IMR-90 (cell line): ENCODE results near the gene PROSER2. TPM values are rescaled to one million over a fixed set of nuclear protein-coding genes. Genes with fewer than 3 reads are reported as not detected.

ENCODE experiments used
- ATAC-seq: fragments of 200-7000 bp; cut with Tn5 transposase; 2 replicates; pipeline ENCODE4 v1.9.1; 2020; ENCODE audit warnings: low read depth, mild to moderate bottlenecking, moderate library complexity
- BruUV-seq: library from RNA; stranded (reverse); fragments of 400-500 nt; replicated peaks from 2 replicates; lab custom pipeline; 2021; lab: Mats Ljungman, UMichigan
- CTCF ChIA-PET: fragments of 300-600 bp; formaldehyde crosslinking; extraction: SDS; loops from one replicate; lab custom pipeline; 2021; ENCODE audit warnings: antibody characterized with exemption; lab: Yijun Ruan, JAX
- POLR2A ChIA-PET: fragments of 300-600 bp; sonication (Branson Sonifier 250); formaldehyde crosslinking; loops from one replicate; lab custom pipeline; 2022; ENCODE audit warnings: antibody characterized with exemption; ENCODE audit not compliant: unreplicated experiment; lab: Charles Lee
- DNase-seq: peaks from one replicate; pipeline ENCODE4 v3.0.0; 2013
- H2AFZ ChIP-seq: replicated peaks from 2 replicates; pipeline ENCODE3; 2013; ENCODE audit warnings: low read length, mild to moderate bottlenecking; ENCODE audit not compliant: poor library complexity
- H2AK5ac ChIP-seq: 2 replicates; pipeline ENCODE4 v1.6.1; 2013; ENCODE audit warnings: low read depth, low read length, inconsistent platforms
- H2AK9ac ChIP-seq: replicated peaks from 2 replicates; pipeline ENCODE3; 2013; ENCODE audit warnings: mild to moderate bottlenecking, low read depth, low read length, moderate library complexity; ENCODE audit not compliant: poor library complexity
- H2BK120ac ChIP-seq: 2 replicates; pipeline ENCODE4 v1.6.1; 2013; ENCODE audit warnings: low read depth, low read length, inconsistent platforms
- H2BK15ac ChIP-seq: 3 replicates; pipeline ENCODE4 v1.6.1; 2013; ENCODE audit warnings: low read depth, low read length, inconsistent platforms
- H2BK20ac ChIP-seq: 2 replicates; pipeline ENCODE4 v1.6.1; 2013; ENCODE audit warnings: low read depth, mild to moderate bottlenecking, inconsistent platforms, low read length, moderate library complexity
- H2BK5ac ChIP-seq: 2 replicates; pipeline ENCODE4 v1.6.1; 2013; ENCODE audit warnings: mild to moderate bottlenecking, low read depth, low read length, inconsistent platforms; ENCODE audit not compliant: poor library complexity, severe bottlenecking
- H3K14ac ChIP-seq: replicated peaks from 2 replicates; pipeline ENCODE4 v1.6.1; 2013; ENCODE audit warnings: low read depth, low read length, inconsistent platforms
- H3K18ac ChIP-seq: 2 replicates; pipeline ENCODE4 v1.6.1; 2013; ENCODE audit warnings: low read depth, low read length, control low read depth
- H3K23ac ChIP-seq: 2 replicates; pipeline ENCODE4 v1.6.1; 2013; ENCODE audit warnings: low read depth, low read length, inconsistent platforms
- H3K27ac ChIP-seq: 2 replicates; pipeline ENCODE4 v1.5.1; 2013; ENCODE audit warnings: mild to moderate bottlenecking, control low read depth, low read length; ENCODE audit not compliant: insufficient read depth
- H3K27me3 ChIP-seq: 2 replicates; pipeline ENCODE4 v1.6.1; 2013; ENCODE audit warnings: low read length; ENCODE audit not compliant: control insufficient read depth, insufficient read depth
- H3K36me3 ChIP-seq: 2 replicates; pipeline ENCODE4 v1.6.1; 2013; ENCODE audit warnings: low read length, mixed read lengths; ENCODE audit not compliant: control insufficient read depth, insufficient read depth
- H3K4ac ChIP-seq: 2 replicates; pipeline ENCODE4 v1.6.1; 2013; ENCODE audit warnings: low read depth, low read length, inconsistent platforms
- H3K4me1 ChIP-seq: 2 replicates; pipeline ENCODE4 v1.6.1; 2013; ENCODE audit warnings: low read length, mixed read lengths; ENCODE audit not compliant: control insufficient read depth, insufficient read depth
- H3K4me2 ChIP-seq: 2 replicates; pipeline ENCODE4 v1.6.1; 2013; ENCODE audit warnings: low read depth, mild to moderate bottlenecking, control low read depth, low read length, moderate library complexity
- H3K4me3 ChIP-seq: 2 replicates; pipeline ENCODE4 v1.5.1; 2013; ENCODE audit warnings: low read depth, mild to moderate bottlenecking, control low read depth, low read length, moderate library complexity; ENCODE audit not compliant: insufficient read depth
- H3K56ac ChIP-seq: 2 replicates; pipeline ENCODE4 v1.6.1; 2013; ENCODE audit warnings: low read length, inconsistent platforms; ENCODE audit not compliant: insufficient read depth; ENCODE audit errors: extremely low read depth
- H3K79me1 ChIP-seq, 2 experiments: 2 replicates each; pipeline ENCODE4 v1.6.1; 2013; ENCODE audit warnings: low read length in 2 of 2, inconsistent platforms in 1 of 2, low read depth in 1 of 2
- H3K9ac ChIP-seq: 2 replicates; pipeline ENCODE4 v1.6.1; 2013; ENCODE audit warnings: low read depth, low read length, control low read depth
- H3K9me1 ChIP-seq: 2 replicates; pipeline ENCODE4 v1.6.1; 2013; ENCODE audit warnings: low read length, inconsistent platforms; ENCODE audit not compliant: insufficient read depth
- H3K9me3 ChIP-seq: 2 replicates; pipeline ENCODE4 v1.6.1; 2013; ENCODE audit warnings: low read length; ENCODE audit not compliant: control insufficient read depth, insufficient read depth
- H4K20me1 ChIP-seq: 2 replicates; pipeline ENCODE4 v1.6.1; 2013; ENCODE audit warnings: low read length, inconsistent platforms; ENCODE audit not compliant: insufficient read depth
- H4K5ac ChIP-seq: 2 replicates; pipeline ENCODE4 v1.6.1; 2013; ENCODE audit warnings: mild to moderate bottlenecking, low read depth, low read length, control low read depth
- H4K8ac ChIP-seq, 2 experiments: 2 replicates each; pipeline ENCODE4 v1.6.1; 2013; ENCODE audit warnings: low read depth in 2 of 2, low read length in 2 of 2, control low read depth in 1 of 2, inconsistent platforms in 1 of 2
- H4K91ac ChIP-seq: 2 replicates; pipeline ENCODE4 v1.6.1; 2013; ENCODE audit warnings: low read depth, low read length, inconsistent platforms; ENCODE audit not compliant: insufficient read depth
- MAFK ChIP-seq: IDR thresholded peaks from 2 replicates; pipeline ENCODE4 v1.6.1; 2012; ENCODE audit warnings: low read depth, low read length, improper control_type of control experiment
- POLR2A ChIP-seq: IDR thresholded peaks from 2 replicates; pipeline ENCODE4 v1.6.1; 2012; ENCODE audit warnings: mild to moderate bottlenecking, low read depth, low read length
- WGBS, 2 experiments: methylation state at CpG; one replicate each; pipeline versions ENCODE4 v1.1.5 to v1.1.7; 2013; ENCODE audit warnings: missing lambda C conversion rate in 2 of 2; ENCODE audit not compliant: insufficient read length in 1 of 2; ENCODE audit errors: extremely low coverage in 2 of 2; 5-methylcytosine and 5-hydroxymethylcytosine counted together
- dilution Hi-C: fragments of 300-500 bp; cut with HindIII; formaldehyde crosslinking; loops from one replicate; pipeline ENCODE4 v1.14.3; 2018; ENCODE audit warnings: low sequenced_read_pairs; ENCODE audit not compliant: unreplicated experiment
- in situ Hi-C: fragments of 300-500 bp; cut with MboI; formaldehyde crosslinking; loops from 3 replicates; pipeline ENCODE4 v1.14.3; 2019; ENCODE audit warnings: low sequenced_read_pairs, inconsistent platforms, mixed read lengths
- intact Hi-C: fragments of 100-400 bp; cut with micrococcal nuclease; formaldehyde crosslinking; loops from 2 replicates; pipeline ENCODE4 v1.10.0; 2022
- polyA plus RNA-seq, 3 experiments: library from polyadenylated mRNA; depleted of rRNA; stranded (reverse); fragments of >200 nt; gene quantifications; 2 replicates each; pipeline ENCODE4 v1.2.3, GENCODE V29; 2012; ENCODE audit warnings: low replicate concordance in 1 of 3
- total RNA-seq: library from RNA; depleted of rRNA; stranded (reverse); fragments of >200 nt; gene quantifications from 2 replicates; pipeline ENCODE4 v1.2.3, GENCODE V29; 2012

Gene PROSER2
- total and polyA plus RNA-seq, 2 of the 4 experiments (the other 2 are of a cell fraction): 1.4 to 2.0 TPM

- Histone ChIP-seq H2BK15ac (no peak overlapping the region), H3K18ac (no peak overlapping the region), H4K20me1 (no peaks in the 10 kb centered on the region), H3K27me3 (no peaks in the 10 kb centered on the region), H4K91ac (no peak overlapping the region), H3K9ac (no peak overlapping the region), H3K79me1 (peaks cover 0 to 5% of the 10 kb centered on the region in 2 experiments; a peak in 1 of 4 replicates), H3K9me3 (no peaks in the 10 kb centered on the region), H2BK20ac (no peak overlapping the region), H2AK5ac (no peak overlapping the region), H3K36me3 (no peaks in the 10 kb centered on the region), H2BK5ac (no peak overlapping the region), H3K23ac (no peak overlapping the region), H3K4me2 (no peak overlapping the region), H2AFZ (no peak overlapping the region), H3K27ac (no peak overlapping the region), H3K4ac (no peak overlapping the region), H4K5ac (no peak overlapping the region), H3K56ac (no peak overlapping the region), H3K4me1 (peaks cover 2% of the 10 kb centered on the region; the same call in 1 of the 2 replicates), H3K14ac (no peak overlapping the region), H2AK9ac (no peak overlapping the region), H4K8ac (no peak overlapping the region), H3K4me3 (no peak overlapping the region), H3K9me1 (peaks cover 8% of the 10 kb centered on the region; the same call in 1 of the 2 replicates), H2BK120ac (no peak overlapping the region)
- DNase-seq: no peak
- dilution Hi-C loops (no loop called here), in situ Hi-C loops (no loop called here), intact Hi-C loops (no loop called here)
- WGBS, 2 experiments: no CpG with 5 or more reads among the region's 11 CpGs
- TF ChIP-seq POLR2A (no peak), MAFK (no peak)
- ATAC-seq: no peak
- ChIA-PET POLR2A (no interaction called here), CTCF (no interaction called here)
- BruUV-seq: no TSS peak
Observed at GRCh38 chr10:11861341-11861740, 38.2 kb downstream of the PROSER2 start.
